SJCRH30 (cell line): ENCODE results near the gene TNNT2. TPM values are rescaled to one million over a fixed set of nuclear protein-coding genes. Genes with fewer than 3 reads are reported as not detected.

Source experiments
- DNase-seq, 2 experiments: peaks; one replicate each; pipeline ENCODE4 v3.0.0-alpha.2; 2015 to 2020
- H3K27ac ChIP-seq: fragments of 250-450 bp; sonication (Bioruptor Pico); 2 replicates; pipeline ENCODE4 v1.5.1; 2020; ENCODE audit warnings: mild to moderate bottlenecking, moderate library complexity
- H3K27me3 ChIP-seq: fragments of 250-450 bp; sonication (Bioruptor Pico); 2 replicates; pipeline ENCODE4 v1.5.1; 2020; ENCODE audit warnings: mild to moderate bottlenecking, moderate library complexity
- H3K36me3 ChIP-seq: fragments of 250-450 bp; sonication (Bioruptor Pico); 2 replicates; pipeline ENCODE4 v1.5.1; 2020; ENCODE audit warnings: mild to moderate bottlenecking, moderate library complexity
- H3K4me1 ChIP-seq: fragments of 250-450 bp; sonication (Bioruptor Pico); 2 replicates; pipeline ENCODE4 v1.5.1; 2020; ENCODE audit warnings: mild to moderate bottlenecking, moderate library complexity
- H3K4me3 ChIP-seq: fragments of 250-450 bp; sonication (Bioruptor Pico); 2 replicates; pipeline ENCODE4 v1.5.1; 2020; ENCODE audit warnings: mild to moderate bottlenecking, moderate library complexity
- H3K9me3 ChIP-seq: fragments of 250-450 bp; sonication (Bioruptor Pico); replicated peaks from 2 replicates; pipeline ENCODE4 v1.5.1; 2020; ENCODE audit warnings: mild to moderate bottlenecking, moderate library complexity
- total RNA-seq: library from RNA; depleted of rRNA; stranded (reverse); fragments of >200 nt; shearing (Covaris generic); gene quantifications from 2 replicates; pipeline ENCODE4 v1.2.3, GENCODE V29; 2014

TNNT2 gene
- total RNA-seq, 1 experiment from 2014 or later: 90.0 TPM

- Histone ChIP-seq H3K4me1 (no peaks in the 10 kb centered on the region), H3K27me3 (no peaks in the 10 kb centered on the region), H3K4me3 (no peak overlapping the region), H3K9me3 (no peaks in the 10 kb centered on the region), H3K36me3 (peaks cover 15% of the 10 kb centered on the region), H3K27ac (no peak overlapping the region)
- DNase-seq: no peak
Measured at GRCh38 chr1:201359031-201359872, 18.2 kb downstream of the TNNT2 start.

GRCh38 chr1:201358596-201358995, 18.9 kb downstream of the TNNT2 start:
- Histone ChIP-seq H3K36me3 (peaks cover 11% of the 10 kb centered on the region; the same call in 1 of the 2 replicates), H3K4me3 (no peak overlapping the region), H3K27me3 (no peaks in the 10 kb centered on the region), H3K9me3 (no peaks in the 10 kb centered on the region), H3K4me1 (no peaks in the 10 kb centered on the region), H3K27ac (no peak overlapping the region)
- DNase-seq: no peak

GRCh38 chr1:201357636-201358348, 19.7 kb downstream of the TNNT2 start:
- no peak for DNase-seq
- Histone ChIP-seq H3K9me3 (no peaks in the 10 kb centered on the region), H3K36me3 (peaks cover 10% of the 10 kb centered on the region; the same call in 1 of the 2 replicates), H3K4me3 (no peak overlapping the region), H3K27me3 (no peaks in the 10 kb centered on the region), H3K27ac (no peak overlapping the region), H3K4me1 (no peaks in the 10 kb centered on the region)

GRCh38 chr1:201357211-201357610, 20.3 kb downstream of the TNNT2 start:
- H3K9me3 ChIP-seq: no peaks in the 10 kb centered on the region
- H3K4me3 ChIP-seq: no peak overlapping the region

GRCh38 chr1:201356701-201357100, 20.8 kb downstream of the TNNT2 start:
- peaks cover 4% of the 10 kb centered on the region; the same call in 1 of the 2 replicates for H3K36me3 ChIP-seq
- no peak for DNase-seq
- H3K9me3 ChIP-seq: no peaks in the 10 kb centered on the region
- H3K27me3 ChIP-seq: no peaks in the 10 kb centered on the region
- H3K4me3 ChIP-seq: no peak overlapping the region
- H3K4me1 ChIP-seq: no peaks in the 10 kb centered on the region
- H3K27ac ChIP-seq: no peak overlapping the region

More at GRCh38 chr1:201357211-201357610, 20.3 kb downstream of the TNNT2 start:
- Histone ChIP-seq H3K27me3 (no peaks in the 10 kb centered on the region), H3K27ac (no peak overlapping the region), H3K4me1 (no peaks in the 10 kb centered on the region), H3K36me3 (peaks cover 4% of the 10 kb centered on the region; the same call in 1 of the 2 replicates)
- DNase-seq: no peak

GRCh38 chr1:201356236-201356635, 21.2 kb downstream of the TNNT2 start:
- Histone ChIP-seq H3K27ac (no peak overlapping the region), H3K4me3 (no peak overlapping the region), H3K36me3 (peaks cover 4% of the 10 kb centered on the region; the same call in 1 of the 2 replicates), H3K9me3 (no peaks in the 10 kb centered on the region), H3K27me3 (no peaks in the 10 kb centered on the region), H3K4me1 (no peaks in the 10 kb centered on the region)
- DNase-seq: no peak

GRCh38 chr1:201355471-201355870, 22.0 kb downstream of the TNNT2 start:
- no peaks in the 10 kb centered on the region for H3K9me3 ChIP-seq
- no peak overlapping the region for H3K27ac ChIP-seq
- no peak overlapping the region for H3K4me3 ChIP-seq
- H3K27me3 ChIP-seq: no peaks in the 10 kb centered on the region
- H3K4me1 ChIP-seq: no peaks in the 10 kb centered on the region
- DNase-seq: no peak
- peaks cover 4% of the 10 kb centered on the region; the same call in 1 of the 2 replicates for H3K36me3 ChIP-seq

GRCh38 chr1:201354901-201355295, 22.6 kb downstream of the TNNT2 start:
- Histone ChIP-seq H3K36me3 (no peaks in the 10 kb centered on the region; the same call in 1 of the 2 replicates), H3K4me3 (no peak overlapping the region), H3K9me3 (no peaks in the 10 kb centered on the region), H3K4me1 (no peaks in the 10 kb centered on the region), H3K27ac (no peak overlapping the region), H3K27me3 (no peaks in the 10 kb centered on the region)
- DNase-seq: no peak

GRCh38 chr1:201354151-201354900, 23.2 kb downstream of the TNNT2 start:
- DNase-seq: no peak
- Histone ChIP-seq H3K27ac (no peak overlapping the region), H3K9me3 (no peaks in the 10 kb centered on the region), H3K27me3 (no peaks in the 10 kb centered on the region), H3K4me3 (no peak overlapping the region), H3K36me3 (no peaks in the 10 kb centered on the region), H3K4me1 (no peaks in the 10 kb centered on the region)

- no peak for DNase-seq
- H3K36me3 ChIP-seq: no peaks in the 10 kb centered on the region
- H3K4me3 ChIP-seq: no peak overlapping the region
- no peaks in the 10 kb centered on the region for H3K4me1 ChIP-seq
- H3K27me3 ChIP-seq: no peaks in the 10 kb centered on the region
- H3K27ac ChIP-seq: no peak overlapping the region
- no peaks in the 10 kb centered on the region for H3K9me3 ChIP-seq
Measured at GRCh38 chr1:201353186-201353940, 24.1 kb downstream of the TNNT2 start.

- no peaks in the 10 kb centered on the region for H3K36me3 ChIP-seq
- H3K9me3 ChIP-seq: no peaks in the 10 kb centered on the region
- no peak overlapping the region for H3K4me3 ChIP-seq
- H3K4me1 ChIP-seq: no peaks in the 10 kb centered on the region; the same call in 1 of the 2 replicates
- no peak for DNase-seq
- H3K27me3 ChIP-seq: no peaks in the 10 kb centered on the region
- H3K27ac ChIP-seq: no peak overlapping the region
Measured at GRCh38 chr1:201351617-201352016, 25.9 kb downstream of the TNNT2 start.

GRCh38 chr1:201350884-201351283, 26.6 kb downstream of the TNNT2 start:
- Histone ChIP-seq H3K27ac (no peak overlapping the region), H3K9me3 (no peaks in the 10 kb centered on the region), H3K27me3 (no peaks in the 10 kb centered on the region), H3K4me1 (no peaks in the 10 kb centered on the region; the same call in 1 of the 2 replicates), H3K4me3 (no peak overlapping the region), H3K36me3 (no peaks in the 10 kb centered on the region)
- no peak for DNase-seq

- Histone ChIP-seq H3K27me3 (no peaks in the 10 kb centered on the region), H3K4me1 (no peaks in the 10 kb centered on the region; the same call in 1 of the 2 replicates), H3K9me3 (no peaks in the 10 kb centered on the region), H3K4me3 (no peak overlapping the region), H3K27ac (no peak overlapping the region), H3K36me3 (no peaks in the 10 kb centered on the region)
- no peak for DNase-seq
Measured at GRCh38 chr1:201350361-201350725, 27.1 kb downstream of the TNNT2 start.

- Histone ChIP-seq H3K27me3 (no peaks in the 10 kb centered on the region), H3K9me3 (no peaks in the 10 kb centered on the region), H3K36me3 (no peaks in the 10 kb centered on the region), H3K27ac (no peak overlapping the region), H3K4me3 (no peak overlapping the region), H3K4me1 (no peaks in the 10 kb centered on the region; the same call in 1 of the 2 replicates)
- DNase-seq: no peak
Measured at GRCh38 chr1:201349092-201349491, 28.4 kb downstream of the TNNT2 start.
